Hepatocyte (in vitro differentiated cells): ENCODE results near the gene EWSR1. TPM values are rescaled to one million over a fixed set of nuclear protein-coding genes. Genes with fewer than 3 reads are reported as not detected.

ENCODE experiments used
- DNase-seq: peaks from one replicate; pipeline ENCODE4 v3.0.0-alpha.2; 2016; ENCODE audit warnings: low spot score
- H2AFZ ChIP-seq: fragments of 200-600 bp; sonication (generic); 2 replicates; pipeline ENCODE4 v1.6.0; 2016; ENCODE audit warnings: antibody characterized with exemption, mild to moderate bottlenecking
- H3K27ac ChIP-seq: fragments of 200-600 bp; sonication (generic); 2 replicates; pipeline ENCODE4 v1.5.1; 2016; ENCODE audit warnings: mild to moderate bottlenecking
- H3K27me3 ChIP-seq: fragments of 200-600 bp; sonication (generic); 2 replicates; pipeline ENCODE4 v1.6.1; 2016
- H3K36me3 ChIP-seq: fragments of 200-600 bp; sonication (generic); replicated peaks from 2 replicates; pipeline ENCODE4 v1.5.1; 2016; ENCODE audit warnings: low read depth; ENCODE audit not compliant: insufficient read depth
- H3K4me1 ChIP-seq: fragments of 200-600 bp; sonication (generic); 2 replicates; pipeline ENCODE4 v1.5.1; 2016; ENCODE audit warnings: mild to moderate bottlenecking, moderate library complexity; ENCODE audit not compliant: insufficient read depth
- H3K4me2 ChIP-seq: fragments of 200-600 bp; sonication (generic); 2 replicates; pipeline ENCODE4 v1.6.0; 2016
- H3K4me3 ChIP-seq: fragments of 200-600 bp; sonication (generic); 2 replicates; pipeline ENCODE4 v1.5.1; 2016; ENCODE audit warnings: mild to moderate bottlenecking
- H3K79me2 ChIP-seq: fragments of 200-600 bp; sonication (generic); 2 replicates; pipeline ENCODE4 v1.6.0; 2017; ENCODE audit warnings: mild to moderate bottlenecking
- H3K9me2 ChIP-seq: fragments of 200-600 bp; sonication (generic); replicated peaks from 2 replicates; pipeline ENCODE4 v1.6.0; 2017; ENCODE audit warnings: mild to moderate bottlenecking; ENCODE audit not compliant: insufficient read depth
- H3K9me3 ChIP-seq: fragments of 200-600 bp; sonication (generic); 2 replicates; pipeline ENCODE4 v1.5.1; 2016; ENCODE audit warnings: low read depth, mild to moderate bottlenecking
- H4K20me1 ChIP-seq: fragments of 200-600 bp; sonication (generic); 2 replicates; pipeline ENCODE4 v1.6.0; 2016; ENCODE audit warnings: mild to moderate bottlenecking; ENCODE audit not compliant: insufficient read depth, poor library complexity, severe bottlenecking
- EZH2 ChIP-seq: fragments of 200-600 bp; sonication (generic); IDR thresholded peaks from 2 replicates; pipeline ENCODE4 v1.6.1; 2016; ENCODE audit warnings: antibody characterized with exemption, mild to moderate bottlenecking, borderline replicate concordance
- EZH2phosphoT487 ChIP-seq: fragments of 200-600 bp; sonication (generic); IDR thresholded peaks from one replicate; pipeline ENCODE4 v1.6.1; 2018; ENCODE audit warnings: antibody characterized with exemption, mild to moderate bottlenecking, low read depth, moderate library complexity; ENCODE audit not compliant: unreplicated experiment, severe bottlenecking
- WGBS: methylation state at CpG from one replicate; pipeline ENCODE4 v1.1.6; 2016; ENCODE audit warnings: low lambda C conversion rate; ENCODE audit errors: missing lambda C conversion rate; 5-methylcytosine and 5-hydroxymethylcytosine counted together
- polyA plus RNA-seq: library from polyadenylated mRNA; unstranded; fragments of >200 nt; fragmentation: Nextera tagmentation; extraction: Ambion mirVana; gene quantifications from 2 replicates; pipeline ENCODE4 v1.2.1, GENCODE V29; 2016
- total RNA-seq: library from RNA; depleted of rRNA; stranded (reverse); fragments of >200 nt; gene quantifications from 2 replicates; pipeline ENCODE4 v1.2.3, GENCODE V29; 2014
- TF ChIP-seq, protein P1 (sequence below): fragments of 200-600 bp; sonication (generic); IDR thresholded peaks from 2 replicates; pipeline ENCODE4 v1.5.1; 2016; ENCODE audit warnings: antibody characterized with exemption, mild to moderate bottlenecking; ENCODE audit not compliant: poor library complexity

The EWSR1 gene
- total and polyA plus RNA-seq, 2 experiments from 2014 or later, result 161 to 269 TPM

DNA sequence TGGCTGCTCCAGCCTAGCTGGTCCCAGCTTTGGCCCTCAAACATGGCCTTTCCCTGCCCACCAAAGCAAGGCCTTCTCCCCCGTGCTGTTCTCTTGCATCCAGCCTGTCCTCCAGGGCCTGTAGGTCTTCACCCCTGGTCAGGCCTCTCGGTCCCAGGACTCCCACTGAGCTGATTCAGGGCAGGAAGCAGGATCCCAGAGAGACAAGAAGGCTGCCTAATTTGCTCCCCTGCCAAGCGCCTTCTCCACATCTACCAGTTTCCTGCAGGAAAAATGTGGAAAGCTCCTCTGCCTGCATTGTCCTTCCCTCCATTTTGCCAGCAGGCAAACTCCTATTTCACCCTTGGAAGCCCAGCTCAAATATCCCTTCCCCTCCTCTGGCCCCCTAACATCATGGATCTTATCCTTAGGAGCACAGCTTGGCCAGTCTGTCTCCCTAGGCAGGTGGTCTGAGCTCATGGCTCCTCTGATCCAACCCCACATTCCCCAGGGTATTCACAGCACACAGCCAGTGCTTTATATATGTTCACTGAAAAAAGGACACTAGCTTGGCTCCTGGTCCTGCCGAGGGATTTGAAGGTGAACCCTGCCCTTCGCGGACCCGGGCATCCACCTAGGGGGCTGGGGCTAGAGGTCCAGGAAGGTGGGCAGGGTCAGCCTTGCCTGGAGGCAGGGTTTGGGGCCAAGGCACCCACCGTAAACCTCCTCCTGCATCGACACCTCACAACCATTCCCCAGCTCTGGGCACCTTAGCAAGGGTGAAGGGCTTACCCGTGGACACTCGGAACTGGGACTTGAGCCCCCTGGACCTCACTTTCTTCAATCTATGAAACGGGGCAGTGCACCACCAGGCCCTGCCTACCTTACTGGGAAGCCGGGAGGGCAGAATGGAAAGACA is 1.3 kb upstream of the EWSR1 start:
- no peaks in the 10 kb centered on the region for H3K9me2 ChIP-seq
- H4K20me1 ChIP-seq, result peaks cover 33% of the 10 kb centered on the region
- 19% methylated on average over 13 of the region's 13 CpGs for WGBS
- H3K9me3 ChIP-seq, result no peaks in the 10 kb centered on the region
- no peaks in the 10 kb centered on the region for H3K27me3 ChIP-seq
- H3K27ac ChIP-seq, result peak overlapping the region; percentile 97
- peak overlapping the region; percentile 39 for H3K4me3 ChIP-seq
- peaks cover 28% of the 10 kb centered on the region for H3K4me1 ChIP-seq
- H3K36me3 ChIP-seq, result no peaks in the 10 kb centered on the region
- peak overlapping the region; percentile 94 for H3K4me2 ChIP-seq
- H3K79me2 ChIP-seq, result peaks cover 54% of the 10 kb centered on the region
- TF ChIP-seq, protein P1, sequence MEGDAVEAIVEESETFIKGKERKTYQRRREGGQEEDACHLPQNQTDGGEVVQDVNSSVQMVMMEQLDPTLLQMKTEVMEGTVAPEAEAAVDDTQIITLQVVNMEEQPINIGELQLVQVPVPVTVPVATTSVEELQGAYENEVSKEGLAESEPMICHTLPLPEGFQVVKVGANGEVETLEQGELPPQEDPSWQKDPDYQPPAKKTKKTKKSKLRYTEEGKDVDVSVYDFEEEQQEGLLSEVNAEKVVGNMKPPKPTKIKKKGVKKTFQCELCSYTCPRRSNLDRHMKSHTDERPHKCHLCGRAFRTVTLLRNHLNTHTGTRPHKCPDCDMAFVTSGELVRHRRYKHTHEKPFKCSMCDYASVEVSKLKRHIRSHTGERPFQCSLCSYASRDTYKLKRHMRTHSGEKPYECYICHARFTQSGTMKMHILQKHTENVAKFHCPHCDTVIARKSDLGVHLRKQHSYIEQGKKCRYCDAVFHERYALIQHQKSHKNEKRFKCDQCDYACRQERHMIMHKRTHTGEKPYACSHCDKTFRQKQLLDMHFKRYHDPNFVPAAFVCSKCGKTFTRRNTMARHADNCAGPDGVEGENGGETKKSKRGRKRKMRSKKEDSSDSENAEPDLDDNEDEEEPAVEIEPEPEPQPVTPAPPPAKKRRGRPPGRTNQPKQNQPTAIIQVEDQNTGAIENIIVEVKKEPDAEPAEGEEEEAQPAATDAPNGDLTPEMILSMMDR, result no peak
- TF ChIP-seq EZH2phosphoT487, result no peak
- no peak for TF ChIP-seq EZH2
- DNase-seq, result no peak
- peak overlapping the region; percentile 79 for H2AFZ ChIP-seq

DNA sequence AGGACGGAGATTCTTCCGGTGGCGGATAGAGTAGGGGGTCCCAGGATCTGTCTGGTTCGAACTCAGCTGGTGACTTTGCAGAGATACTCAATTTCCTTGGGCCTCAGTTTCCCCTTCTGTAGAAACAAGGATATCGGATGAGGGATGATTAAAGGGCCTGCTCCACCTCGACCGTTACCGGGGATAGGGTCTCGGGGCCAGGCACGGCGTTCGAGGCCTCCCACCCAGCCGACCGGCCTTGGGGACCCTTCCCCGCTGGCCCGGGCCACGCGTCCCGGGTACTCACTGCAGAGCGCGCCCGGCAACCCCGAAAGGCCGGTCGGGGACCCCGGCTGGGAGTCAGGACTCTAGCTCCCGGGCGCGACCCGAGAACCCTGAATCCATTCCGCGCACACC is 608 bp upstream of the EWSR1 start:
- Histone ChIP-seq H3K9me2 (no peaks in the 10 kb centered on the region), H4K20me1 (peaks cover 39% of the 10 kb centered on the region), H2AFZ (peak overlapping the region; percentile 79), H3K36me3 (no peaks in the 10 kb centered on the region), H3K4me2 (peak overlapping the region; percentile 94), H3K4me1 (peaks cover 32% of the 10 kb centered on the region), H3K9me3 (no peaks in the 10 kb centered on the region), H3K79me2 (peaks cover 61% of the 10 kb centered on the region), H3K27ac (peak overlapping the region; percentile 97), H3K27me3 (no peaks in the 10 kb centered on the region), H3K4me3 (peak overlapping the region; percentile 39)
- DNase-seq, result no peak
- 0% methylated on average over 32 of the region's 32 CpGs for WGBS
- TF ChIP-seq, protein P1, result no peak
- TF ChIP-seq EZH2phosphoT487 (no peak), EZH2 (no peak)

DNA sequence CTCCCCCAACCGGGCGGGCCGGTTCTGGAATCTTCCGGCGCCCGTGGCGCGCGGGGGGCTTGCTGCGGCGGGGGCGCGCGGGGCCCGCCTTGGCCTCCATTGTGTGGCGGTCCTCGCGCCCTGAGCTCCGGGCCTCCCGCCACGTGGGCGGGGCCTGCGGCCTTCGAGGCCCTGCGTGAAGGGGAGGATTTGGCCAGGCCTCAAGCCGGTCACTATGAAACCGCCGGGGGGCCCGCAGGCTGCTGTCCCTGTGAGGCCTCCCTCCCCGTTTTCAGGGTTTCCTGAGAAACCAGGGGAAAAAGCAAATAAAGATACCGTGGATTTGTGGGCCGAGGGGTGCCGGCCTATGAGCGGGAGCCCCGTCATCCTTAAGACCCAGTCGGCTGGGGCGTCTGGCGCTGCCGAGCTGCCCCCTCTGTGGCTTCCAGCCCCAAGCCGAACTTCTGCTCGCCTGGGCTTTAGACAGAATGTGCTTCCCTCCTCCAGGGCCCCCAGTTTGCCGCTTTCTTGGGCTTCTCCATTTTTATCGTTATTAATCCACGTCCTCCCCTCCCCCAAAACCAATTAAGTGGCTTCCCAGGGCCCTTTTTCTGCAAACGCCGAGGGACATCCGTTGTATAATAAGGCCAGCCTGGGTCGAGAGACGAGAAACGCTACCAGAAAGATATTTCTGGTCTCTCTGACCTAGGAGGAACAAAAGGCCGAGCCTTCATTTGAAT is 602 bp downstream of the EWSR1 start:
- H3K79me2 ChIP-seq, result peaks cover 73% of the 10 kb centered on the region
- H3K4me1 ChIP-seq, result peaks cover 32% of the 10 kb centered on the region
- H4K20me1 ChIP-seq, result peaks cover 52% of the 10 kb centered on the region

More for the DNA sequence above, 602 bp downstream of the EWSR1 start:
- H3K9me3 ChIP-seq, result no peaks in the 10 kb centered on the region
- no peak overlapping the region for H2AFZ ChIP-seq
- peak overlapping the region; percentile 39 for H3K4me3 ChIP-seq
- H3K27ac ChIP-seq, result peak overlapping the region; percentile 97
- peak overlapping the region; percentile 94 for H3K4me2 ChIP-seq
- peak; percentile 78 for DNase-seq
- WGBS, result 2% methylated on average over 31 of the region's 51 CpGs
- H3K36me3 ChIP-seq, result no peaks in the 10 kb centered on the region
- H3K9me2 ChIP-seq, result no peaks in the 10 kb centered on the region
- no peaks in the 10 kb centered on the region for H3K27me3 ChIP-seq
- TF ChIP-seq, protein P1, result no peak
- TF ChIP-seq EZH2 (no peak), EZH2phosphoT487 (no peak)
